ENCODE measurements around the gene FRMPD2.

Gene FRMPD2

GRCh38 chr10:48299692-48300091 is 25.2 kb upstream of the FRMPD2 start:
- Histone ChIP-seq H3K4me3 (ENCODE audit: low read length) (no peak overlapping the region), H3K27me3 (ENCODE audit: insufficient read depth, low read length) (peaks cover 13% of the 10 kb centered on the region), H3K4me1 (ENCODE audit: insufficient read depth, low read length) (no peaks in the 10 kb centered on the region), H2AFZ (ENCODE audit: low read depth, low read length) (no peak overlapping the region), H3K9me3 (ENCODE audit: low read length) (no peaks in the 10 kb centered on the region), H3K36me3 (ENCODE audit: insufficient read depth, low read length) (no peaks in the 10 kb centered on the region)

- no peaks in the 10 kb centered on the region for H3K36me3 ChIP-seq (ENCODE audit: insufficient read depth, low read length)
- H3K4me3 ChIP-seq (ENCODE audit: low read length) = no peak overlapping the region
- H3K9me3 ChIP-seq (ENCODE audit: low read length) = no peaks in the 10 kb centered on the region
Measured at GRCh38 chr10:48299066-48299465, 24.6 kb upstream of the FRMPD2 start.

GRCh38 chr10:48296576-48297098 is 22.1 kb upstream of the FRMPD2 start:
- H2AFZ ChIP-seq (ENCODE audit: low read depth, low read length) = no peak overlapping the region
- H3K4me3 ChIP-seq (ENCODE audit: low read length) = no peak overlapping the region
- H3K4me1 ChIP-seq (ENCODE audit: insufficient read depth, low read length) = no peaks in the 10 kb centered on the region
- peaks cover 13% of the 10 kb centered on the region for H3K27me3 ChIP-seq (ENCODE audit: insufficient read depth, low read length)
- H3K9me3 ChIP-seq (ENCODE audit: low read length) = no peaks in the 10 kb centered on the region
- no peaks in the 10 kb centered on the region for H3K36me3 ChIP-seq (ENCODE audit: insufficient read depth, low read length)

More at GRCh38 chr10:48299066-48299465, 24.6 kb upstream of the FRMPD2 start:
- Histone ChIP-seq H2AFZ (ENCODE audit: low read depth, low read length) (no peak overlapping the region), H3K27me3 (ENCODE audit: insufficient read depth, low read length) (peaks cover 13% of the 10 kb centered on the region), H3K4me1 (ENCODE audit: insufficient read depth, low read length) (no peaks in the 10 kb centered on the region)

GRCh38 chr10:48294431-48294830 is 19.9 kb upstream of the FRMPD2 start:
- Histone ChIP-seq H2AFZ (ENCODE audit: low read depth, low read length) (no peak overlapping the region), H3K36me3 (ENCODE audit: insufficient read depth, low read length) (no peaks in the 10 kb centered on the region), H3K4me3 (ENCODE audit: low read length) (no peak overlapping the region), H3K4me1 (ENCODE audit: insufficient read depth, low read length) (peaks cover 12% of the 10 kb centered on the region), H3K9me3 (ENCODE audit: low read length) (no peaks in the 10 kb centered on the region), H3K27me3 (ENCODE audit: insufficient read depth, low read length) (peaks cover 4% of the 10 kb centered on the region)

- no peaks in the 10 kb centered on the region for H3K9me3 ChIP-seq (ENCODE audit: low read length)
- H3K4me1 ChIP-seq (ENCODE audit: insufficient read depth, low read length) = peaks cover 30% of the 10 kb centered on the region
- no peaks in the 10 kb centered on the region for H3K36me3 ChIP-seq (ENCODE audit: insufficient read depth, low read length)
- H3K27me3 ChIP-seq (ENCODE audit: insufficient read depth, low read length) = peaks cover 4% of the 10 kb centered on the region
- no peak overlapping the region for H3K4me3 ChIP-seq (ENCODE audit: low read length)
- no peak overlapping the region for H2AFZ ChIP-seq (ENCODE audit: low read depth, low read length)
Measured at GRCh38 chr10:48292616-48293015, 18.1 kb upstream of the FRMPD2 start.

GRCh38 chr10:48291190-48291589 is 16.7 kb upstream of the FRMPD2 start:
- no peaks in the 10 kb centered on the region for H3K36me3 ChIP-seq (ENCODE audit: insufficient read depth, low read length)
- peaks cover 4% of the 10 kb centered on the region for H3K27me3 ChIP-seq (ENCODE audit: insufficient read depth, low read length)
- no peak overlapping the region for H3K4me3 ChIP-seq (ENCODE audit: low read length)
- peaks cover 31% of the 10 kb centered on the region for H3K4me1 ChIP-seq (ENCODE audit: insufficient read depth, low read length)
- no peaks in the 10 kb centered on the region for H3K9me3 ChIP-seq (ENCODE audit: low read length)
- H2AFZ ChIP-seq (ENCODE audit: low read depth, low read length) = no peak overlapping the region

- H2AFZ ChIP-seq (ENCODE audit: low read depth, low read length) = peak overlapping the region; percentile 11
- H3K4me3 ChIP-seq (ENCODE audit: low read length) = no peak overlapping the region
- no peaks in the 10 kb centered on the region for H3K9me3 ChIP-seq (ENCODE audit: low read length)
- peaks cover 31% of the 10 kb centered on the region for H3K4me1 ChIP-seq (ENCODE audit: insufficient read depth, low read length)
- H3K36me3 ChIP-seq (ENCODE audit: insufficient read depth, low read length) = no peaks in the 10 kb centered on the region
- H3K27me3 ChIP-seq (ENCODE audit: insufficient read depth, low read length) = no peaks in the 10 kb centered on the region
Measured at GRCh38 chr10:48290286-48290685, 15.8 kb upstream of the FRMPD2 start.

- Histone ChIP-seq H3K27me3 (ENCODE audit: insufficient read depth, low read length) (no peaks in the 10 kb centered on the region), H3K36me3 (ENCODE audit: insufficient read depth, low read length) (no peaks in the 10 kb centered on the region), H3K4me1 (ENCODE audit: insufficient read depth, low read length) (peaks cover 31% of the 10 kb centered on the region), H3K9me3 (ENCODE audit: low read length) (no peaks in the 10 kb centered on the region), H2AFZ (ENCODE audit: low read depth, low read length) (peak overlapping the region; percentile 11), H3K4me3 (ENCODE audit: low read length) (no peak overlapping the region)
Measured at GRCh38 chr10:48289501-48290238, 15.2 kb upstream of the FRMPD2 start.

- Histone ChIP-seq H3K9me3 (ENCODE audit: low read length) (peaks cover 2% of the 10 kb centered on the region), H3K4me3 (ENCODE audit: low read length) (no peak overlapping the region), H3K36me3 (ENCODE audit: insufficient read depth, low read length) (no peaks in the 10 kb centered on the region), H3K4me1 (ENCODE audit: insufficient read depth, low read length) (peaks cover 31% of the 10 kb centered on the region), H2AFZ (ENCODE audit: low read depth, low read length) (no peak overlapping the region), H3K27me3 (ENCODE audit: insufficient read depth, low read length) (no peaks in the 10 kb centered on the region)
Measured at GRCh38 chr10:48288661-48289060, 14.2 kb upstream of the FRMPD2 start.

- no peak overlapping the region for H3K4me3 ChIP-seq (ENCODE audit: low read length)
- H3K27me3 ChIP-seq (ENCODE audit: insufficient read depth, low read length) = no peaks in the 10 kb centered on the region
- H2AFZ ChIP-seq (ENCODE audit: low read depth, low read length) = no peak overlapping the region
- no peaks in the 10 kb centered on the region for H3K36me3 ChIP-seq (ENCODE audit: insufficient read depth, low read length)
- H3K9me3 ChIP-seq (ENCODE audit: low read length) = peaks cover 2% of the 10 kb centered on the region
- peaks cover 31% of the 10 kb centered on the region for H3K4me1 ChIP-seq (ENCODE audit: insufficient read depth, low read length)
Measured at GRCh38 chr10:48287417-48288391, 13.2 kb upstream of the FRMPD2 start.

GRCh38 chr10:48286356-48286755 is 11.9 kb upstream of the FRMPD2 start:
- Histone ChIP-seq H3K9me3 (ENCODE audit: low read length) (peaks cover 2% of the 10 kb centered on the region), H3K27me3 (ENCODE audit: insufficient read depth, low read length) (no peaks in the 10 kb centered on the region), H3K36me3 (ENCODE audit: insufficient read depth, low read length) (no peaks in the 10 kb centered on the region), H2AFZ (ENCODE audit: low read depth, low read length) (no peak overlapping the region), H3K4me3 (ENCODE audit: low read length) (no peak overlapping the region), H3K4me1 (ENCODE audit: insufficient read depth, low read length) (peaks cover 28% of the 10 kb centered on the region)

- H3K4me1 ChIP-seq (ENCODE audit: insufficient read depth, low read length) = peaks cover 26% of the 10 kb centered on the region
- no peaks in the 10 kb centered on the region for H3K36me3 ChIP-seq (ENCODE audit: insufficient read depth, low read length)
- no peaks in the 10 kb centered on the region for H3K27me3 ChIP-seq (ENCODE audit: insufficient read depth, low read length)
- H3K4me3 ChIP-seq (ENCODE audit: low read length) = no peak overlapping the region
- H2AFZ ChIP-seq (ENCODE audit: low read depth, low read length) = no peak overlapping the region
- H3K9me3 ChIP-seq (ENCODE audit: low read length) = peaks cover 2% of the 10 kb centered on the region
Measured at GRCh38 chr10:48285710-48286109, 11.2 kb upstream of the FRMPD2 start.

GRCh38 chr10:48284811-48285210 is 10.3 kb upstream of the FRMPD2 start:
- Histone ChIP-seq H3K4me1 (ENCODE audit: insufficient read depth, low read length) (peaks cover 22% of the 10 kb centered on the region), H3K4me3 (ENCODE audit: low read length) (no peak overlapping the region), H3K36me3 (ENCODE audit: insufficient read depth, low read length) (no peaks in the 10 kb centered on the region), H2AFZ (ENCODE audit: low read depth, low read length) (no peak overlapping the region), H3K27me3 (ENCODE audit: insufficient read depth, low read length) (no peaks in the 10 kb centered on the region), H3K9me3 (ENCODE audit: low read length) (peaks cover 2% of the 10 kb centered on the region)
